OCI-M2 (cell line): ENCODE data around the gene MYO15B.

Experiments used
- DNase-seq: peaks from one replicate; lab custom pipeline; 2025; ENCODE audit not compliant: unreplicated experiment; lab: John Stamatoyannopoulos, UW

The MYO15B gene

DNA sequence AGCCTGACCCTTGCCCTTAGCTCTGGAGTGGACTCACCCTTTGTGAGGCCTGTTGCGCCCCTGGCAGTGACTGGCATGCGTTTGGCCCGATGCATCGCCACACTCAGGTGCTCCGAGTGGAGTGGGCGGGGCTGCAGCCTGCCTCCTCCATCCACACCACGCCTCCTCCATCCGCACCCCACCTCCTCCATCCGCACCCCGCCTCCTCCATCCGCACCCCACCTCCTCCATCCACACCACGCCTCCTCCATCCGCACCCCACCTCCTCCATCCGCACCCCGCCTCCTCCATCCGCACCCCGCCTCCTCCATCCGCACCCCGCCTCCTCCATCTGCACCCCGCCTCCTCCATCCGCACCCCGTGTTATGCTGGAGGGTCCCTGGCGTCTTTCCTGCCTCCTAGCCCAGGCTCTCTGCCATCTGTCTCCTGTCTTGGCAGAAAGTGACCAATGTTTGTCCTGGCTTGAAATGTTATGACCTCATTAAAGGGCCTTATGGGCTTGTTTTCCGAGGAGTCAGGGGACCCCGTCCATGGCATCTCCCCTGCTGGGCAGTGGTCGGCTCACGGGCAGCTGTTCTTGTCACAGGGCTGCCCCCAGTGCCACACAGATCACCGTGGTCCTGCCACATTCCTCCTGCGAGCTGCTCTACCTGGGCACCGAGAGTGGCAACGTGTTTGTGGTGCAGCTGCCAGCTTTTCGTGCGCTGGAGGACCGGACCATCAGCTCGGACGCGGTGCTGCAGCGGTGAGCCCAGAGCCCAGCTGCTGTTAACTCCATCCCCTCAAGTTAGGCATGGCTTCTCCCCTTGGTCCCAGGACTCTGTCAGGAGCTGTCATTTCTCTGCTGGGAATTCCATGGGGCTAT, 28.7 kb upstream of the MYO15B start:
- no peak for DNase-seq

DNA sequence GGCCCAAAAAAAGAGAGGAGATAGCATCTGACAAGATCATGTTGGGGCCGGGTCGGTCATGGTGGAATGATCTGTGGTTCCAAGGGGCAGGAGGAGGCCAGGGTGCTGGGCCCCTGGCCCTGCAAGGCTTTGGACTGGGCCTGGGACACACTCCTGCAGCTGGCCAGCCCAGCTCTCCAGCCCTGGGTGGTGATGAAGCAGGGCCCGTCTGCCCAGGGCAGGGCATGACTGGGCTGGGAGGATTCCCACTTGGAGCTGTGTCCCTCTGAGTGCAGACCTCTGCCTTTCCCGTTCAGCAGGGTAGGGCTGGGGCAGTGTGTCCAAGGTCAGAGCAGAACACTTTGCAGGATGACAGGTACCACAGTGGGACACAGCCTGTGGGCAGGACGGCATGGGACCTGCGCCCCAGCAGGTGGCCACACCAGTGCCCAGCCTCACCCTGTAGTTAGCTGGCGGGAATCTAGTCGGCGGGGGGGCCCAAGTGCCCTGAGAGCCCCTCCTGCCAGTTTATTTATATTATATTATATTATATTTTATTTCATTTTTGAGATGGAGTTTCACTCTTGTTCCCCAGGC, 27.6 kb upstream of the MYO15B start:
- DNase-seq, result no peak

DNA sequence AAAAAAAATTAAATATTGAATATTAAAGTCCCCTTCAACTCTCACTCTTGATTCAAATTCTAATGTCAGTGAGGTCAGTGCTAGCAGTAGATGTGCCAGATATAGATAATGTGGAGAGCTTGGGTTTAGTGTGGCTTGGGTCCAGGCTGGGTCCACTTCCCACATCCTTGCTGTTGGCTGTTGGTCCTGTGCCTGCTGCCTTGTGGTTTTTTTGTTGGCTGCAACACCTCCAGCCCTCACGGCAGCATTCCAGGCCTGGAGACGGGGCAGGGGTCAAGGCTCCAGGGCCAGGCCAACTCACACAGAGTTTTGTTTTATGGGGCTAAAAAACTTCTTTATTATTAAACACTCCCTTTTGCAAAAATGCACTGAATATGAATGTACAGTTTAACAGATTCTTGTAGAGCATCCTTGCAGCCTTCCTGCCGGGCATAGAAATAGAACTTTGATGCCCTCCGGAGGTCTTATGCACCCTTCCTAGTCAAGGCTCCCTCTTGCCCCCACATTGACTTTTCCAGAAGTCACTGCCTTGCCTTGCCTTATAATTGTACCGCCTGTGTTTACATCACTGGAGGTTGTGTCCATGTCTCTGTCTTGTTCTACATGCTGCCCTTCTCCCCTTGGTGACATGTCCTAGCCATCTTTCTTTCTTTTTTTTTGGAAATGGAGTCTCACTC, 25.5 kb upstream of the MYO15B start:
- DNase-seq, result no peak

DNA sequence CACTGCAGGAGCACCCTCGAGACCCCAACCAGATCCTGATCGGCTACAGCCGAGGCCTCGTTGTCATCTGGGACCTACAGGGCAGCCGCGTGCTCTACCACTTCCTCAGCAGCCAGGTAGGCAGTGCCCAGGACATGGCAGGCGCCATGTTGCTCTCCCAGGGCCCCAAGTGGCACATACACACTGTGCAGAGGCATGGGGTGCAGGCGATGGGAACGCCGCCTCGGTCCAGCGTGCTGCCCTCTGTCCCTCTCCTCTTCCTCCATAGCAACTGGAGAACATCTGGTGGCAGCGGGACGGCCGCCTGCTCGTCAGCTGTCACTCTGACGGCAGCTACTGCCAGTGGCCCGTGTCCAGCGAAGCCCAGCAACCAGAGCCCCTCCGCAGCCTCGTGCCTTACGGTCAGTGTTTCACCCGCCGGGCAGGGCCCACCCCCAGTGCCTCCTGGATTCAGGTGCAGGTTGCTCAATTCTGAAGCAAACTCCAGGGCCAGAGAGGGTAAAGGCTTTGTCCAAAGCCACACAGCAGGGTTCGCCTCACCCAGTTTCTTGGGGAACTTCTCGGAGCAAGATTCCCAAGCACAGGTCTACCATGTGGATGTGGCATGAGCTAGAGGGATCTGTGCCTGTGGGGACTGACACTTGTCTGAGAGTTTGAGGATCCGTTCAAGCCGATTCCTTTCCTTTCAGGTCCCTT, 24.4 kb upstream of the MYO15B start:
- no peak for DNase-seq

DNA sequence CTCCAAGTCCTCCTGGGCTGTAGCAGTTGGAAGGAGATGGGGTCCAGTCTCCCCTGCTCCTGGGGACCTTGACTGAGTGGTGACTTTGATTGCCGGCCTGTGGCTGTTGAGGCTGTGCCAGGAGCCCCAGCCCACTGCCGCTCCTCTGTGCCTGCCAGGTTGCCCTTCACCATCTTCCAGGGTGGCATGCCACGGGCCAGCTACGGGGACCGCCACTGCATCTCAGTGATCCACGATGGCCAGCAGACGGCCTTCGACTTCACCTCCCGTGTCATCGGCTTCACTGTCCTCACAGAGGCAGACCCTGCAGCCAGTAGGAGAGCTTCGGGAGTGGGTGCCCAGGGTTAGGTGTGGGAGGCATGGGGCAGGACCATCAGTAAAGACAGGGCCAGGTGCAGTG, 23.4 kb upstream of the MYO15B start:
- no peak for DNase-seq

DNA sequence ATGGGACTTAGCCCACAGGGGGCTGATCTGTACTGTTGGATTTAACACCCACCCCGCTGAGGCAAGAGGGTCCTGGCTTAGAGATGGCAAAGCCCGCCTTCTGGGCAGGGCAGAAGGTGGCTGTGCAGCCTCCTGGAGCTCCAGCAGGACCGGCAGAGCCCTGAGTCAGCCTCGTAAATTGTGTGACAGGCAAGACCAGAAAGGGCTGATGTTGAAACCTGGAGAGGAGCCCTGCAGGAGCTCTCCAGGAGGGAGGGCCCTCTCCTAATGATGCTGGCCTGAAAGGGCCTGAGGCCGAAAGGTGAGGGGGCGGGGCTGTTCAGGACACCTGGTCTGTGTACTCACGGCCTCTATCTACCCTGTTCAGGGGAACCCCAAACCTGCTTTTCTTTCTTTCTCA, 22.5 kb upstream of the MYO15B start:
- DNase-seq, result no peak

DNA sequence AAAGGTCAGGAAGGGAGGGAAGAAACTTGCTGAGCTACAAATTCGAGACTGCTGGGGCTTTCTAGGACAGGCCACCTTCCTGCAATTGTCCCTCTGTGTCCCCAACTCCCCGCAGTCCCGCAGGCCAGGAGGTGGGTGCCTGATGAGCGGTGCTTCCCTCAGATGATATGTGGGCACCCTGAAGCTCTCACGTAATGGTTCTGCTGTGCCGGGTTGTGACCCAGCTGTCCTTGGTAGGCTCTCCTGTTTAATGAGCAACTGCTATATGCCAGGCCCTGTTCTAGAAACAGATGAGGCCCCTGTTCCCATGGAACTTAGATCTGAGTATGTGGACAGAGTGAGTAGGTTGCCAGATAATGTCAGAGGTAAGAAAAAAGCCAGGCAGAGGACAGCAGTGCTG, 22.0 kb upstream of the MYO15B start:
- DNase-seq, result no peak

DNA sequence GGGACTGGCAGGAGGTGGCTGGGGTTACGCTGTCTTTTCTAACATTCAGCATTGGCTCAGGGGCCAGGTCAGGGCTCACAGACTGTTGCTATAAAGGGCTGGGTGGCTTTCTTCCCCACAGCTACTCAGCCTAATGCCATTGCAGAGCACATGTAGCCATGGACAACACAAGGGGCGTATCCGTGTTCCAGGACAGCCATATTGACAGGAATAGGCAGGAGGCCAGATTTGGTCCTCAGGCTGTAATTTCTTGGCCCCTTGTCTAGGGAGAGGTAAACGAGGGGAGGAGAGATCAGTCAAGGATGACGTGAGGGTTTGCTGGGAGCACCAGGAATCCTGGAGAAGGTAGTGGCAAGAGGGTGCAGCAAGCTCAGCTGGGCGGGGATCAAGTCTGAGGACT, 21.2 kb upstream of the MYO15B start:
- DNase-seq, result no peak

DNA sequence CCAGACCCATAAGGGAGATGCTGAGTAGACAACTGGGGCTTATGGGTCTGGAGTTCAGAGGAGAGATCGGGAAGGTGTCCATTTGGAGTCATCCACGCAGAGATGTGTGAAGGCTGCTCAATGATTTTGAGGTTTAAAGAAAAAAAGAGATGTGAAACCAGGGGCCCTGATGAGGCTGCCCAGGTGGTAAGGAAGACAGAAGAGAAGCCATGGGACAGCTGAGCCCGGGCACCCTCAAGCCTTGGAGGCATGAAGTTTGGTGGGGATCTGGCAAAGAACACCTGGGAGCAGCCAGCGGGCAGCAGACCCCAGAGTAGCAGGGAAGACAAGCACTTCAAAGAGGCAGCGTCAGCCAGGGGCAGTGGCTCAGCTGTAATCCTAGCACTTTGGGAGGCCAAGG, 20.8 kb upstream of the MYO15B start:
- no peak for DNase-seq

DNA sequence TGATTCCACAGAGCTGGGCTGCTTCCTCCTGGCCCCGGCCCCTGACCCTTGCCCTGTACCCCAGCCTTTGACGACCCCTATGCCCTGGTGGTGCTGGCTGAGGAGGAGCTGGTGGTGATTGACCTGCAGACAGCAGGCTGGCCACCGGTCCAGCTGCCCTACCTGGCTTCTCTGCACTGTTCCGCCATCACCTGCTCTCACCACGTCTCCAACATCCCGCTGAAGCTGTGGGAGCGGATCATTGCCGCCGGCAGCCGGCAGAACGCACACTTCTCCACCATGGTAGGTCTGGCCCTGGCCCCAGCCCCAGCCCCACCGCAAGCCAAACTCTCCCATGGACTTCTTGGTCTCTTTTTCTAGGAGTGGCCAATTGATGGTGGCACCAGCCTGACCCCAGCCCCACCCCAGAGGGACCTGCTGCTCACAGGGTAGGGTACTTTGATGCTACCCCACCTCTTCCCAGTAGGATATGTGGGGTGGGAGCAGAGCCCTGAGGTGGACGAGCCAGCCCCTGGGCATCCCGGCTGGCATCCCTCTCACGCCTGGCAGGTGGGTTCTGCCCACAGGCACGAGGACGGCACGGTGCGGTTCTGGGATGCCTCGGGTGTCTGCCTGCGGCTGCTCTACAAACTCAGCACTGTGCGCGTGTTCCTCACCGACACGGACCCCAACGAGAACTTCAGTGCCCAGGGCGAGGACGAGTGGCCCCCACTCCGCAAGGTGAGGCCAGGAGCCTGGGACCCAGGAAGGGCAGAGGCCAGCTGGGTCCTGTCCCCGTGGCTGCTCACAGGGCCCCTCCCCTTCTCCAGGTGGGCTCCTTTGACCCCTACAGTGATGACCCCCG, 19.0 kb upstream of the MYO15B start:
- no peak for DNase-seq

DNA sequence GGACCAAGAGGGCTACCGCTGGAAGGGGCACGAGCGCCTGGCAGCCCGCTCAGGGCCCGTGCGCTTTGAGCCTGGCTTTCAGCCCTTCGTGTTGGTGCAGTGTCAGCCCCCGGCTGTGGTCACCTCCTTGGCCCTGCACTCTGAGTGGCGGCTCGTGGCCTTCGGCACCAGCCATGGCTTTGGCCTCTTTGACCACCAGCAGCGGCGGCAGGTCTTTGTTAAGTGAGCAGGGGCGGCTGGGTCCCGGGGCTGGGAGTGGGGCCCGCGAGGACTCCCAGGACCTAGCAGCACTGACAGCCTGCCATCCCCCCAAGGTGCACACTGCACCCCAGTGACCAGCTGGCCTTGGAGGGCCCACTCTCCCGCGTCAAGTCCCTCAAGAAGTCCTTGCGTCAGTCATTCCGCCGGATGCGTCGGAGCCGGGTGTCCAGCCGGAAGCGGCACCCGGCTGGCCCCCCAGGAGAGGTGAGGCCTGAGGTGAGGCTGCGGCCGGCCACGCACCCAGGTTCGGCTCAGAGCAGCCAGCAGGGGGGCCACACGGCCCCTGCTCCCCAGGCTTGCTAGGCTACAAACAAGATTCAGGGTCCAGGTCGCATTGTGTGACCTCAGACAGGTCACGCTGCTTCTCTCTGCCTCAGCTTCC, 17.4 kb upstream of the MYO15B start:
- no peak for DNase-seq

DNA sequence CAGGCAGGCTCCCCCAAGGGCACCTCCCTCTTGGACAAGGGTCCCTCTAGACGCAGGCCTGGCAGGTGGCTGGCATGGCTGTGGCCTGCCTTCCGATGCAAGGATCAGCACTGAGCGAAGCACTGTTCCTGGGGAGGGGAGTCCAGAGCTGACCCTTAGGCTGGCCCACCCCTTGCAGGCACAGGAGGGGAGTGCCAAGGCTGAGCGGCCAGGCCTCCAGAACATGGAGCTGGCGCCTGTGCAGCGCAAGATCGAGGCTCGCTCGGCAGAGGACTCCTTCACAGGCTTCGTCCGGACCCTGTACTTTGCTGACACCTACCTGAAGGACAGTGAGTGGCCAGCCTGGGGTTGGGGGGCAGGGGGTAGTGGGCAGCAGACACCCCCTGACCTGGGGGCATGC, 16.8 kb upstream of the MYO15B start:
- DNase-seq, result no peak

DNA sequence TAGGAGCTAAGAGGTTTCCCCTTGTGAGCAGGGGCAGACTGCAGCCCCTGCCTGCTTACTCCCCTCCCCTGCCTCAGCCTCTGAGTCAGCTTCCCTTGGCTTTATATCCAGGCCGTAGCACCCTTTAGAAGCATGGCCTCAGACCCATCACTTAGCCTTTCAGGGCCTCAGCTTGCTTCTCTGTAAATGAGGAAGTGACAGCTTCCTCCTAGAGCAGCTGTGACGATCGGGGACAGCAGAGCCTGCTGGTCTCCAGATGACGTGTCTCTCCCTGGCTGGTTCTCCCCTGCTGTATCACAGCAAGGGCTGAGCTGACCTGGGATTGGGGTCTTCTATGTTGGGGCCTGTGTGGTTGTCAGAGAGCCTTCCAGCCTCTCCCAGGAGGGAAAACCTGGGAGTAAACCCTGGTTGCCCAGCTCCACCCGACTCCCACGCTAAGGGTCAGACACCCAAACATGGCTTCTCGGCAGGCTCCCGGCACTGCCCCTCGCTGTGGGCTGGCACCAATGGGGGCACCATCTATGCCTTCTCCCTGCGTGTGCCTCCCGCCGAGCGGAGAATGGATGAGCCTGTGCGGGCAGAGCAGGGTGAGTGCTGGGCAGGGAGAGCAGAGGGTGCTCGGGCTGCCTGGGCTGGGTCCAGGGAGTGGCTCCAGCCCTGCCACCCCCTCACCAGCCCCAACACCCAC, 16.3 kb upstream of the MYO15B start:
- DNase-seq, result peak; percentile 35

DNA sequence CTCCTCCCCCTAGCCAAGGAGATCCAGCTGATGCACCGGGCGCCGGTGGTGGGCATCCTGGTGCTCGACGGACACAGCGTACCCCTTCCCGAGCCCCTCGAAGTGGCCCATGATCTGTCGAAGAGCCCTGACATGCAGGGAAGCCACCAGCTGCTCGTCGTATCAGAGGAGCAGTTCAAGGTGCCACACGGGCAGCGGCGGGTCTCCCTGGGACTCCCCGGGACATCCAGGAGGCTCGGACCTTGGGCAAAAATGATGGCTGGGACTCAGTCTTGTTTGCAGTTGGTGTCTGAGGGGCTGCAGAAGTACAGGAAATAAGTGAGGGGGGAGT, 15.8 kb upstream of the MYO15B start:
- no peak for DNase-seq

DNA sequence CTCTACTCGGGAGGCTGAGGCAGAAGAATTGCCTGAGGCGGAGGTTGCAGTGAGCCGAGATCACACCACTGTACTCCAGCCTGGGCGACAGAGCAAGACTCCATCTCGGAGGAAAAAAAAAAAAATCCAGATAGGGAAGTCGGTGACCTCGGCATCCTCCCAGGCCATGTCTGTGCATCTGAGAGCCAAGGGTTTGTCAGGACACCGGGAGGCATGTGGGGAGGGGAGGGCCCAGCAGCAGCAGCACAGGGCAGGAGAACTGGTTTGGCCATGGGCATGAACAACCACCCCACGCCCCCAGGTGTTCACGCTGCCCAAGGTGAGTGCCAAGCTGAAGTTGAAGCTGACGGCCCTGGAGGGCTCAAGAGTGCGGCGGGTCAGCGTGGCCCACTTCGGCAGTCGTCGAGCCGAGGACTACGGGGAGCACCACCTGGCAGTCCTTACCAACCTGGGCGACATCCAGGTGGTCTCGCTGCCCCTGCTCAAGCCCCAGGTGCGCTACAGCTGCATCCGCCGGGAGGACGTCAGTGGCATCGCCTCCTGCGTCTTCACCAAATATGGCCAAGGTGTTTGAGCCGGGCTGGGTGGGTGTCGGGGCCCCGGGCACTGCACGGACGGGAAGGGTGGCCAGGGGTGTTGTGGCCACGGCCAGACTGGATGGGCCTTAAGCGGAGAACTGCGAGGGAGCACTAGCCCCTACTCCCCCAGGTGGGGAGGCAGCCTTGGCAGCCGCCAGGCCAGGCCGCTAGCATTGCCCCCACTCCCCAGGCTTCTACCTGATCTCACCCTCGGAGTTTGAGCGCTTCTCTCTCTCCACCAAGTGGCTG, 14.7 kb upstream of the MYO15B start:
- DNase-seq, result no peak

DNA sequence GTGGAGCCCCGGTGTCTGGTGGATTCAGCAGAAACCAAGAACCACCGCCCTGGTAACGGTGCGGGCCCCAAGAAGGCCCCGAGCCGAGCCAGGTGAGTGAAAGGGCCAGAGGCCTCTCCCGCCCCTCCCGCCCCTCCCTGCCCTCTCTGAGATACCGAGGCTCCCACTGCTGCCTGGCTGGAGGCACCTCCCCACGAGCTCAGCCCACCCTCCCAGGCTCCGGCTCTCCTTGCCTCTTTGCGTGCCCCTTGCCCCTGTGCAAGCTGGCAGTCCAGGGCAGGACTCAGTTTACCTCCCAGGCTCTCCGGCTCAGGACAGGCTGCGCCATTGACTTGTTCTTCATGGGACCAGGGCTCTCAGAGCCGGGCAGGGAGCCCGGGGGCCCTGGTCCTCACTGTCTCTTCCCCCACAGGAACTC, 14.1 kb upstream of the MYO15B start:
- DNase-seq, result no peak

DNA sequence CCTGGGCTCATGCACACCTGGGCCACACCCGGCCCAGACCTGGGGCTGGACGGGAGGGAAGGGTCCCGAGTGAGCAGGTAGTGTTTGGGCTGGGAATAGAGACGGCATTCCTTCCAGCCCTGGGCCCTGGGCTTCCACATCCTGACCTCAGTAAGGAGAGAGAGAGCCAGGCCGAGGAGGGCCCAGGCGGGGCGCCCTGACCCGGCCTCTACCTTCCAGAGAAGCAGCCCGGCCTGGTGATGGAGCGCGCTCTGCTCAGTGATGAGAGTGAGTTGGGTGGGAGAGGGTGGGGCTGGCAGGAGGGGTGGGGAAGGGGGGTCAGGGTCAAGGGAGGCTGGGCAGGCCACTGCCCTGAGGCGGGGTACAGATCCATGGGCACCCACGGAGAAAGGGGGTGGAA, 13.6 kb upstream of the MYO15B start:
- DNase-seq, result no peak

DNA sequence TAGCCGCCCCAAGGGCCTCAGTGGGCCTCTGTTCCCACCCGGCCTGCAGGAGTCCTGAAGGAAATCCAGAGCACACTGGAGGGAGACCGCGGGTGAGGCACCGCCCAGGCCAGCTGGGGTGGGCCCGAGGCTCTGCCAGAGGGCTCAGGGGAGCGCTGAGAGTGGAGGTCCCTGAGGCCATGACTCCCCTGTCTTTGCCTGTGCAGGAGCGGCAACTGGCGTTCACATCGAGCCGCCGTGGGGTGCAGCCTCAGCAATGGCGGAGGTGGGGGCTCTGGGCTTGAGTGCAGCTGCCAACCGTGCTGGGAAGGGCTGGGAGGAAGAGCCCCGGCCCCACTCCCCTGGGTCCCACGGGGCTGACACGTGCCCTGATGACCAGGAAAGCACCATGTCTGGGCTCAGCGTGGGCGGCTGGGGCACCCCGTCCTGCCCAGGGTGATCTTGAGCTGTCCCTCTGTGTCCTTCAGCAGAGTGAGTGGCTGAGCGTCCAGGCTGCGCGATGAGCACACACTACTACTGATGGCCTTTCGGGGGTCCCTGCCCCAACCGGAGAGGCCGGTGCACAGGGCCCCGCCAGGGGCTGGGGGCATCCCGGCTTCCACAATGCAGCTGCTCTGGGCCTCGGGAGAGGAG, 13.1 kb upstream of the MYO15B start:
- DNase-seq, result no peak

DNA sequence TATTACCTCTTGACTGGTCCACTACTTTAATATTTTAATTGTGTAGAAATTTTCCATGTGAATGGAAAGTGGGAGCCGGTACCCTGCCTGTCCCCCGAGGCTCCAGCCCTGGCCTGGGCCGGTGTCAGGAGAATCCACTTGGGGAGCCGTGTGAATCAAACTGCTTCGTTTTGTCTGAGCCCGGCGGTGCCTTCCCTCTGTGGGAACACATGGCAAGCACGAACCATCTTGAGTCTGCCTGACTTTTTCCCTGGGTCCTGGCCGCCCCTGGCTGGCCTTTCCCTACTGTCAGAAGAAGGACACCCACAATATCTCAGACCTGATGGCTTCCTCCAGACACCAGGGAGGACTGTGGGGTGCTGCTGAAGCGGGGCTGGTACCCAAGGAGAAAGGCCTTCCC, 12.4 kb upstream of the MYO15B start:
- DNase-seq, result no peak
